Stimulated activated naive CD8-positive, alpha-beta T cell treated with anti-CD3 and anti-CD28 coated beads, Interleukin-15, Interleukin-2, amounts not matched to agents 100 U/mL and 50 U/mL, for 24 hours (primary cell): ENCODE measurements around the gene BAG1.
A peak's percentile ranks its signal among the peaks of the same experiment; 100 is the strongest.

Source experiments
- ATAC-seq: fragments of 150-1000 bp; cut with Tn5 transposase; one replicate; pipeline ENCODE4 v1.10.0; 2021
- DNase-seq: peaks from one replicate; pipeline ENCODE4 v3.0.0; 2021

Gene BAG1

DNA sequence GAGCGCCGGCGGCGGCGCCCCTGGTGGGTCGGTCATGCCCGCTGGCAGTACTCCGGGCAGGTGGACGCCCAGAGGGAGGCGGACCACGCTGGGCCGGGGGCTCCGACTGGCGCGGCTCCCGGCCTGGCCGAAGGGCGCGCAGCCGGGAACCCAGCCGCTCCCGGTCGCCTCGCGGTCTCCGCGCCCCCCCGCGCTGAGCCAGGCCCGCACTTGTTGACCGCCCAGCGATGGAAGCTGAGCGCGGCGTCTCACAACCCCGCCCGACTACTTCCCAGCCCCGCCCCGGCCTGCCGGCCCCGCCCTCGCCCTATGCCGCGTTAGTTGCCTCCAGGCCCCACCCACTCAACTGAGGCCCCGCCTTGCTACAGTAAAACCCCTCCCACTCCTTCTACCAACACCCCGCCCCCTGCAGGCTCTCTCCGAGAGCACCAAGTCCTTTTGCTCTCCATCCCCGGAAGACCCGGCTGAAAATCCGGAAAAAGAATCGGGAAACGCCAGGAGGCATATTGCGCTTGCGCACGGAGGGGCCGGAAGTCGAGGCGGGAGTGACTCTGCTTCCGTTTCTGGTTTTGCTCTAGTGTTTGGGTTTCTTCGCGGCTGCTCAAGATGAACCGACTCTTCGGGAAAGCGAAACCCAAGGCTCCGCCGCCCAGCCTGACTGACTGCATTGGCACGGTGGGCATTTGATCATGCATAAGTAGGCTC lies at the start of gene BAG1, which contains the start of gene CHMP5:
Gene BAG1, minus strand, starts transcription at position 236 of the 705 bp plus-strand sequence.
Gene CHMP5, plus strand, starts transcription at position 577 of the 705 bp plus-strand sequence. Its CDS starts 30 bp downstream, at position 607.
- ATAC-seq (peak; percentile 93), DNase-seq (peak; percentile 100)

DNA sequence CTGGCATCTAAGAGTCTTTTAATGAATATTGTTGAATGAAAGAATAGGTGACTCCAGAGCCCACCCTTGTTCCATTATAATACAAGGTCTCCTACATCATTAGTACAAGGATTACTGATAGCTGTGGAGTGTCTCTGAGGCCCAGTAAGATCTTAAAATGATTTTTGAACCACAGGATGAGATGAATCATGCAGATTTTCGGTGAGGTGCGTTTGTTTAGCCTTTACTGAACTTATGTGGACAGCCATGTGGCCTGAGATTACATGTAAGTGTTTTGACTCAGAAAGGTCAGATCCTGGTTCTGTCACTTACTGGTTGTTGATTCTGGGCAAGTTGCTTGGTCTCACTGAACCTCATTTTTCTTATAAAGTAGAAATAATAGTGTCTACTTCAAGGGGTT lies 47.4 kb upstream of the BAG1 start:
- peak; percentile 81 for ATAC-seq
- DNase-seq = no peak

DNA sequence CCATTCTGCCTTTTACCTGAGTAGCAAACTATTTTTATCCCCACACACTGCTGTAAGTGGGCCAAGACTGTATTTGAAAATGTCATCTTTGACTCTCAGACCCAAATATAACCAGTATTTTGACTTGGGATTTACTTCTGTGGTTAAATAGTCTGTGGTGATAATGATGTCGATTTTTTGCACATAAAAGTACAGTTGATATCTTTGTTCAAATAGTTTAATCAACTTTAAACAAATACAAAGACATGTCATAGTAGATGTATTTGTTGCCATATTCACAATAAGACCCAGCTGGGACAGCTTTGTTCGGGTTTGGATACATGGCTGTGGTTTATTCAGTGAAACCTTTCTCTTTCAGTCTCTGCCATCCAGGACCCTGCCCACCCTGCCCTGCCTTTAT lies 46.2 kb upstream of the BAG1 start:
- ATAC-seq = no peak

DNA sequence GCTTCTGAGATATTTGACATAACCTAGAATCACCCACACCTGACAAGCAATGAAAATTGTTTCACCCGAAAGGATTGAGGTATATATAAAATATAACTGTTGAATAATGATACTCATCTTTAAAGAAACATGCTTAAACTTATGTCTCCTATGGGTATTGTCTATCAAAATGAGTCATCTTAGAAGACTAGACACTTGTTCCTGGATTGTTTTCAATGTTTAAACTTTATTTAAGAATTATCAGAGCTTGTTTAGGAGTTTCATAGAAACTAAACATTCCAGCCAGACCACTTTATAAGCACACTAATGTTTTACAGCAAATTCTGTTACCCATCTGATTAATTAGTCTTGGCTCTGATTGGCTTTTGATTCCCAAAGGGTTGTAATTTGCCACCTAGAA lies 45.4 kb upstream of the BAG1 start:
- ATAC-seq = no peak
- no peak for DNase-seq

More for the DNA sequence above, 46.2 kb upstream of the BAG1 start:
- DNase-seq = no peak

DNA sequence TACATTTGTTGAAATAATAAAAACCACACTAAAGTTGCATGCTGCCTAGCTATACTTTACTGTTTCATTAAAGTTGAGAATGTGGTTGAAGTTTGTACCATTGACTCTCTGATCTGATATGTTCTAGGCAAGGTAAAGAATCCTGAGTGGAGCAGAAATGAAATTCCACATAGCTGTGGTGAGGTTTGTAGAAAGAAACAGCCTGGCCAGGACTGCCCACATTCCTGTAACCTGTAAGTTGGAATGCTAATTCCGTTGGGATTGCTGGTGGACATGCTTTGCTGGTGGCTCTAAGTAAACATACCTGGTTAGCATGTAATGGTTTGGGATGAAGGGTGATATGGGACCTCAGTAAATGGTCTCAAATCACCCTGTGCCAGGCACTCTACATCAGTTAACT lies 42.6 kb upstream of the BAG1 start:
- ATAC-seq (no peak), DNase-seq (no peak)

DNA sequence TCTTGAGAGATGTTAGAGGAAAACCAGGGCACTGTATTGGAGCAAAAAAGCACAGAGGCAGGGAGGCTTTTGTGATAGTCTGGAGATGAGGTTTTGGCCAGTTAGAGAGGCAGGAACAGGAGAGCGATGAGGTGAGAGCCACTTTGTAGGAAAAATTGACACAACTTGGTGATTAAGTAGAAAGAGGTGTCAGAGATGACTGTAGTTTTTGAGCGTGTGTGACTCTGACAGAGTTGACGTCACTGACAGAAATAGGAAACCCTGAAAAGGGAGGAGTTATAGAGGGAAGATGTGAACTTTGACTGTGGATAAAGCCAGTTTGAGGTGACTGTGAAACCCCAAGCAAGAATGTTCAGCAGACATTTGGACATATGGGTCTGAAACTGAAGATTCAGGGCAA lies 41.5 kb upstream of the BAG1 start:
- no peak for DNase-seq
- peak; percentile 96 for ATAC-seq

DNA sequence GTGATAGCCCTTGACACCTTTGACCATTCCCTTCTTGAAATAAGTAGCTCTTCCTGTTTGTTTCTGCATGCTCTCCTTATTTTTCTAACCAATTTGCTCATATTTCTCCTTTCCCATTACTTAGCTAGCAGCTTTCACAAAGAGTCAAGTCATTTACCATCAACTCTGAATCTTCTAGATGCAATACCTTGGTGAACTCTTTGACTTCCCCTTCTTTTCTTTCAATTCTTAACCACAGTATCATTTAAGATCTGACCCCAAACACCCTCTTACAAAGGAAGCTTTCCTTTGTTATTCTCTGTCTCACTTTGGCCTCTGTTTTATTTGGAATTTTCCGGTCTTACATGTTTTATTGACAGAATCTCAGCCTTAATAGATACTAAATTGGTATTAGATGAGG lies 39.9 kb upstream of the BAG1 start:
- ATAC-seq (no peak), DNase-seq (no peak)

DNA sequence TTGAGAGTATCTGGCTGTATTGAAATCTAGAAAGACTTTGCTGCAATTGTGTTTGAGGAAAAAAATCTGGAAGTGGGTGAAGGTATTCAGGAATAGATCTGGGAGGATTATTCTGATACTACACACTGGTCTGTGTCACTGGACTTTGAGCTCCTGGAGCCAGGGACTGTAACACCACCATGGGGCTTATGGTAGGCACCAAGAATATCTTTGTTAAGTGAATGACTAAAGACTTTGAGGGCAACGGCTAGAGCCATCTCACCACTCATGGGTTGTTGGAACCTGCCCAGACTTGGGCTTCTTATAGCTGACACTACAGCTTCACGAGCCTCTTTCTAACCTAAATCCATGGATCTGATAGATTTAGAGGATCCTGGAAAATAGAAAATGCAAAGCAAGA lies 36.0 kb upstream of the BAG1 start:
- ATAC-seq (no peak), DNase-seq (no peak)

DNA sequence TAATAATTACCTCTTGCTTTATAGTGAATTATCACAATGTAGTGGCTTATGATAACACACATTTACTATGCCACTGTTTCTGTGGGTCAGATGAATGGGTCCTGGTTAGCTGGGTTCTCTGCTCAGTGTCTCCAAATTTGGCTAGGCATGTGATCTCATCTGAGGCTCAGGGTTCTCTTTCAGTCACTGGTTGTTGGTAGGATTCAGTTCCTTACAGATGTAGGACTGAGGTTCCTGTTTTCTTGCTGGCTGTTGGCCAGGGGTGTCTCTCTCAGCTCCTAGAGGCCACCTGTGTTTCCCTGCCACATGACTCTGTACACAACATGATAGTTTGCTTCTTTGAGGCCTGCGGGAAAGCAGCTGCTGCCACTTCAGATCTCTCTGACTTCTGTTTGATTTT lies 32.9 kb upstream of the BAG1 start:
- DNase-seq = peak; percentile 17
- peak; percentile 49 for ATAC-seq

DNA sequence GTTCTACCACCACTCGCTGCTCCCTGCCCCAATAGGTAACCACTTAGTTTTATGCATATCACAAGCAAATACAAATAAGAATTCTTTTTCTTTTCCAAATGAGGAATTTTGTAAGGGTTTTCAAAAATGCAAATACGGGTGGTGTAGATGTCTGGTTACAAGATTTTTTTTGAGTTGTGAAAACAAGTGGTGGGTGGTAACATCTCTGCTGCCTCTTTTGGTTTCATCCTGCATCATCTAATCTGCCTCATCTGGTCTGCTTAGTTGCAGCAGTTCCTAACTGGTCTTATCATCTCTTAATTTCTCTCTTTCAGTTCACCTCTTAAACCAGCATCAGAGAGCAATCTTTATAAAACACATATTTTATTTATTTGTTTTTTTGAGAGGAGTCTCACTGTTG lies 31.1 kb upstream of the BAG1 start:
- no peak for ATAC-seq
- DNase-seq = no peak

DNA sequence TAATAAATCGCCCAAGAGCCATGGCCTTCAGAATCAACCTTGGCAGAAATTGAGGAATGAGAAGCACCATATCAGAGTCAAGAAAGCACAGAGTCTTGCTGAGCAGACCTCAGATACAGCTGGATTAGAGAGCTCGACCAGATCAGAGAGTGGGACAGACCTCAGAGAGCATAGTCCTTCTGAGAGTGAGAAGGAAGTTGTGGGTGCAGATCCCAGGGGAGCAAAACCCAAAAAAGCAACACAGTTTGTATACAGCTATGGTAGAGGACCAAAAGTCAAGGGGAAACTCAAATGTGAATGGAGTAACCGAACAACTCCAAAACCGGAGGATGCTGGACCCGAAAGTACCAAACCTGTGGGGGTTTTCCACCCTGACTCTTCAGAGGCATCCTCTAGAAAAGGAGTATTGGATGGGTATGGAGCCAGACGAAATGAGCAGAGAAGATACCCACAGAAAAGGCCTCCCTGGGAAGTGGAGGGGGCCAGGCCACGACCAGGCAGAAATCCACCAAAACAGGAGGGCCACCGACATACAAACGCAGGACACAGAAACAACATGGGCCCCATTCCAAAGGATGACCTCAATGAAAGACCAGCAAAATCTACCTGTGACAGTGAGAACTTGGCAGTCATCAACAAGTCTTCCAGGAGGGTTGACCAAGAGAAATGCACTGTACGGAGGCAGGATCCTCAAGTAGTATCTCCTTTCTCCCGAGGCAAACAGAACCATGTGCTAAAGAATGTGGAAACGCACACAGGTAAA lies 30.3 kb upstream of the BAG1 start:
- ATAC-seq (no peak), DNase-seq (no peak)

DNA sequence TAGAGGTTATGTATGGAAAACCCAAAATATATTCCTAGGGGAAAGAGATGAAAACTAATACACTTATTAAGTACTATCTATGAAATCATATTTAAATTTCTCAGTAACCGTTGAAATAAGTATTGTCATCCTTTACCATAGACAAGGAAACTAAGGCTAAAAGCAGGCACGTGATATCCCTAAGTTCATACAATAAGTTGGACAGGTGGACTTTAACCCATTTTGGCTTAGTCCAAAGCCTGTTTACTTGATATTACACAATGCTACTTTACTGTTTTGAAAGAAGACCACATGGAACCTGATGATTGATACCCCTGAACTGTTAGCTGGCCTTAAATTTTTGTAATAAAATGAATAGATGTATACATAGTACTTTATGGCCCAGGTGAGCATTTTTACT lies 29.3 kb upstream of the BAG1 start:
- DNase-seq (no peak), ATAC-seq (no peak)

DNA sequence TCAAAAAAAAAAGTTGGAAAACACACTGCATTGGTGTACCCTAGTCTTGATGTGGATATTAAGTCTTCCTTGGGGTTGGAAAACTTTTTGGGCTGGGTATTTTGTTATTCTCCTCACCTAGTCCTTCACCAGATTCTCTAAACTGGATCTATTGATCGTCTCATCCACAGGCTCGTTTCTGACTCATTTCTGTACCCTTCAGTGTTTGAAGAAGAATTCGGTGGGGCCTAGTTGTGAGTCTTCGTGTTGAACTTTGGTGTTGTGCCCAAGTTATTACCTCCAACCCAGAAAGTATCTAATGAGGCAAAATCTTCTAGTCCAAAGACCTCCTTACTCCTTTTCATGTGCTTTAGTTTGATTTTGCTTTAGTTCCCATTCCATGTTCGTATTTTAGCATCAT lies 27.4 kb upstream of the BAG1 start:
- no peak for ATAC-seq
- no peak for DNase-seq

DNA sequence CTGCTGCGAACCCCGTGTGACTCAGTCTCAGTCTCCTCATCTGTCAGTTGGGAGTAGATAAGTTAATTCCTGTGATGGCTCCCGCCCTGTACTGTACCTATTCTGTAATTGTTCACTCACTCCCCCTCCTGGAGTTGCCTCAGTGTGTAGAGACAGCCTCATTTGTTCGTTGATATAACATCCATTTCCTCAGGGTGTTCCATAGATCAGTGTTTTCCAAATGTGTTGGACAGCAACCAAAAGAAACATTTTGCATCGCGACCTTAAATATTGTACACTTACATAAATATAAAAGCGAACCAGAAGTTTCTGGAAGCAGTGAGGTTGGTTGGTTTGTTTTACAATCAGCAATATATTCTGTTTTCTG lies 26.5 kb upstream of the BAG1 start:
- DNase-seq (no peak), ATAC-seq (no peak)

DNA sequence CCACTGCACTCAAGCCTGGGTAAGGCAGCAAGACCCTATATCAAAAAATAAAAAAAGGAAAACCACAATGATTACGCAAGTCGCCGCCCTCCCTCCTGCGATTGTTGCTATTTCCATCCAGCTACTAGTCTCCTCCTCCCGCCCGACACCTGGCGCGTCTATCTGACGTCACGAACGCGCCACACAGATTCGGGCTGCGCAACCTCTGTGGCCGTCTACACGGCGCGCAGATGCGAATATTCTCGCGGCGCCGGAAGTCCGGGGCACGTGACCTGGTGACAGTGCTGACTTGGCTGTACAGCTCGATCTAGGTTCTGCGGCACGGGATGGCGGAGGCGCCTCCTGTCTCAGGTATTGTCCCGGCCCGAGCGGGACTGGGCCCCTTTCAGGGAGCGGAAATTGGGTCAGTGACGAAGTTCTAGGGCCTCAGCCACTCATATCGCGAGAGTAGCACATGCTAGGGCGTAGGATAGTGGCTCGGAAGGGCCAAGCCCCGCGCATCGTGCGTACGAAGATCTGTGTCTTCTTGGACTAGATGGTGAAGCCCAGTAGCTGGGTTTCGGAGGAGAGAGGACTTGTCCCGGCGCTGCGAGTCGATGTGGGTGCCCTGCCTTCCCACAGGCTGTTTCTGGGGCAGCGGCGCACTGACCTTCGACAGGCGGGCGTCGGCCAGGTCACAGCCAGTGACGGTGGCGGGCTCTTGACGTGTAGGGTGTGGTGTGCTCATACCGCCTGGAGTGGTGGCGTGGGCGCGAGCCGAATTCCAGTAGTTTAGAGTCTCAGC lies 25.9 kb upstream of the BAG1 start, which contains the start of gene NFX1:
Gene NFX1, plus strand, starts transcription at position 270 of the 784 bp plus-strand sequence. Its CDS starts 57 bp downstream, at position 327.
- peak; percentile 94 for ATAC-seq
- peak; percentile 98 for DNase-seq

DNA sequence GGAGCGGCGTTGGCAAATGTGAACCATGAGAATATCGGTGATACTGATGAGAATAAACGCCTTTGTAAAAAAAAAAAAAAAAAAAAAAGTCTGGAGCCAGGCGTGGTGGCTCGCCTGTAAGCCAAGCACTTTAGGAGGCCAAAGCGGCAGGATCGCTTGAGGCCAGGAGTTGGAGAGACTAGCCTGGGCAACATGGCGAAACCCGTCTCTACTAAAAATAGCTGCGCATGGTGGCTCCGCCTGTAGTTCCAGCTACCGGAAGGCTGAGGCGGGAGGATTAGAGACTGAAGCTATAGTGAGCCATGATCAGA lies 25.4 kb upstream of the BAG1 start:
- no peak for DNase-seq
- ATAC-seq = no peak

DNA sequence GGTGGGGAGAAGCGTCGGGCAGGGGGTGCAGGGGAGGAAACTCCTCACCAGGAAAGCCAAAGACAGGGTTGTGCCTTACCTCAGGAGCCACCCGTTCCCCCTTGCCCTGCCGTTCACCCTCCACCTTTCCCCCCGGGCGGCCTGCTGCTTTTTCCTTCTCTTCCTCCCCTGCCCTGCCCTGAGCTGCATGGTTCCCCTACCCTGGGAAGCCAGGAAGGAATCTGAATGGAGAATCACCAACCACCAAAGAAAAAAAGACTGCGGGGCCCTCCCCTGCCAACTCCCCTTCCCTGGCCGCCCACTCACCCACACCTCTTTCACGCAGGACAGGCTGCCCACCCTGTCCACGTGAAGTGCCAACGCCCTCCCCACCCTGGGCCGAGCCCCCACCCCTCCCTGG lies 25.0 kb upstream of the BAG1 start:
- DNase-seq = peak; percentile 60
- ATAC-seq = no peak

DNA sequence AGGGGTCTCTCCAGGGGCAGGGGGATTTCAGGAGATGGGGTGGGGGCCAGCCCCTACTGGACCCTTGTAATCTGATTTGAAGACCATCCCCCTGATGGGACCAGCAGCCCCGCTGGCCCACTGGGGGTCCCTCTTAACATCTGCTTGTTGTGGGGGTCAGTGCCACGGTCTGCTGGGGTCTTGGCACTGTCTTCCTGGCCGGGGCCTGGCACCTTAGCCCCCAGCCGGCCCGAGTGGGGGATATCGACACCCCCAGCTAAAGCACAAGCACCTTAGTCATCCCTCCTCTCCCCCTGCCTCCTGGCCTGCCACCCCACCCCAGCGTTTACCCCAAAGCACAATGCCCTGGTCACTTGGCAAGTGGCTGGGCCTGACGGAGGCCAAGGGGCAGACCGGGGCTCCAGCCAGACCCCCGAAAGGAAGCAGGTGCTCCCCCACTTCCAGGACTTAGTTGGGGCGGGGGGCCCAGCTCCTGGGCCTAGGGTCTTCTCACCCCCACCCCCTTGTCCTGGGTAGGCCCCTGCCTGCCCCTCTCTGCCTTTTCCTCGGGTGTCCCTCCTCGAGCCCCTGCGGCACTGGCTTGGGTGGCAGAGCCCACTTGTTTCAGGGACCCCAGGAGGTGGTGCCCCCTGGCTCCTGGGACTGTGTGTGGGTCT lies 24.4 kb upstream of the BAG1 start:
- no peak for ATAC-seq
- DNase-seq = peak; percentile 16

DNA sequence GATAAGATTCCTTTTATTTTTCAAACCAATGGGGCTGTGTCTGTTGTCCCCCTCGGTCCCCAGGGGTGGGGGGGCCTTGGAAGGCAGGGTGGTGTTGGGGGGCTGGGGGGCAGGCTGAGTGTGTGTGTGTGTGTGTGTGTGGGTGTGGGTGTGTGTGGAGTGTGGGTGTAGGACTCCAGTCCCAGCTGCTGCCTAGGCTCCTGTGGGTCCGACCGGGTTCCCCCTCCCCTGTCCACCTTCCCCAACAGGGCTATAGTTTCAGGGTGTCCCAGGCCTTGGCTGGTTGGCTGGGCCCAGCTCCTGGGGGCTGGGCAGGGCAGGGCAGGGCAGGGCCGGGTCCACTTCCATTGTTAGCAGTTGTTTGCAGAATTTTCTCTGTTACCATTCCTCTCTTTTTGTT lies 23.7 kb upstream of the BAG1 start:
- no peak for ATAC-seq
- no peak for DNase-seq

DNA sequence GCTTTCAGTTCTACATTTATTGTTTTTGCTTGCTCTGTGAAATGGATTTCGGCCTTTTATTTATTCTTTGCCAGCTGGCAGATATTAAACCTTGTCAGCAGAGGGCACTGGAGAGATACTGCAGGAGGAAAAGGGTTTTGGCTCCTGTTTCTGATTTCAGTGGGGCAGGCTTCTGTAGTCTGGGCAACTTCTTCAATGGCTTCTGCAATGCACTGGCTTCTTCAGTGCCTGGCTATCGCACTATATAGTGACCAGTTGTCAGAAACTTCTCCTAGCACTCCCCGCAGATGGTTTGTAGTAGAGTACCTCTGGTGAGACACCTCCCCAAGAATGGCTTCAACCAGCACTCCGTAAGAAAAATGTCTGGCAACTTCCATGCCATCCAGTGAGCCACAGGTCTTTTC lies 22.6 kb upstream of the BAG1 start:
- DNase-seq (peak; percentile 56), ATAC-seq (no peak)

DNA sequence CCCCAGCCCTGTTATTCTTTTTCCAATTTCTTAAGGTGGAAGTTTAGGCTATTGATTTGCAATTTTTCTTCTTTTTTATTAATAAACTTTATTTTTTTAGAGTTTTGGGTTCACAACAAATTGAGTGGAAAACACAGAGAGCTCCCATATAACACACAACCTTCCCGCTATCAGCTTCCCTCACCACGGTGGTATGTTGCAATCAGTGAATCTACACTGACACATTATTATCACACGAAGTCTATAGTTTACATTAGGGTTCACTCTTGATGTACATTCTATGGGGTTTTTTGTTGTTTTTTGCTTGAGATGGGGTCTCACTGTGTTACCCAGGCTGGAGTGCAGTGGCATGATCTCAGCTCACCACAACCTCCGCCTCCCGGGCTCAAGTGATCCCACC lies 21.0 kb upstream of the BAG1 start:
- DNase-seq (no peak), ATAC-seq (no peak)

DNA sequence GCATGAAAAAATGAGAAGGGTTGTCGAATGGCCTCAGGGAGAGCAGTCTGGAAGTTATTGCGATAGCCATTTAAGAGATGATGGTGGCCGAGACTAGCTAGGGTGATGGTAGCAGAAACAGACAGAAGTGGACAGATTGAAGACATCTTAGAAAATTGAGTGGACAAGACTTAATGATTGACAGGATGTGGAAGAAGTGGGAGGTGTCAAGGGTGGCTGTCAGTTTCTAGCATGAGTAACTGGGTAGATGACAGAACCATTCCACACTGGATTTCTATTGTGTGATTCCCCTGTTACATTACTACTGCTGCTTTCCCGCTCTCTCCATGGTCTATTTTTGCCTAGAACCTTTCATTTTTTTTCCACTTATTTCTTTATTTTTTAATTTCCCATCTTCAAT lies 13.0 kb upstream of the BAG1 start:
- no peak for DNase-seq

DNA sequence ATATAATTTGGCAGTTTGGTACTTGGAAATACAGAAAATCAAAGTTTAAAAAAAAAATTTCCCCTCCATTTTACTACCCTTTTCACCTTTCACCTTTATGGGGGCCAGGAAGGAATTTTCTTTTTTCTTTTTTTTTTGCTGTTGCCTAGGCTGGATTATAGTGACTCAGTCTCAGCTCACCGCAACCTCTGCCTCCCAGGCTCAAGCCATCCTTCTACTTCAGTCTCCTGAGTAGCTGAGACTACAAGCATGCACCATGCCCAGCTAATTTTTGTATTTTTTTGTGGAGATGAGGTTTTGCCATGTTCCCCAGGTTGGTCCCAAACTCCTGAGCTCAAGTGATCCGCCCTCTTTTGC lies 9.4 kb upstream of the BAG1 start:
- DNase-seq (no peak), ATAC-seq (no peak)

More for the DNA sequence above, 13.0 kb upstream of the BAG1 start:
- ATAC-seq = no peak
